ENCODE data around the gene CEP72. TPM values are rescaled to one million over a fixed set of nuclear protein-coding genes. Genes with fewer than 3 reads are reported as not detected.

Gene CEP72
- total and polyA plus RNA-seq, 2 of the 13 experiments (the other 11 are each of a cell fraction or from before 2014, with no cell fraction given): 3.4 to 9.4 TPM

DNA sequence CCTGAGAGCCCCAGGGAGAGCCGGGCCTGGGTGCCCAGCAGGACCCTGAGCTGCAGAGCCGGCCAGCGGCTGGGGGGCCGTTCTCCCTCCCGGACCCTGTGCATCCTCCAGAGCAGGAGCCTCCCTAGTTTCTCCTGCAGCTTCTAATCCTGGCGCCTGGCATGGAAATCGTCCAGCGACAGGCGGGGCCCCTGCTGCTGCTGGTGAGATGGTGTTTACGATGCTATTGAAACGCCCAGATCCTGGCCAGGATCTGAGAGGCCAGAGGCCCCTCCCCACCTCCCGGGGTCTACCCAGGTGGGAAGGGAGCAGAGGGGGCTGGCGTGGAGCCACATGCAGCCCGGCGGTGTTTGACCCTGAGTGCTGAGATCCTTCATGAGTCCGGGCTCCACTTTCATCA lies 38.2 kb upstream of the CEP72 start (continued):
- TF ChIP-seq, protein P1, sequence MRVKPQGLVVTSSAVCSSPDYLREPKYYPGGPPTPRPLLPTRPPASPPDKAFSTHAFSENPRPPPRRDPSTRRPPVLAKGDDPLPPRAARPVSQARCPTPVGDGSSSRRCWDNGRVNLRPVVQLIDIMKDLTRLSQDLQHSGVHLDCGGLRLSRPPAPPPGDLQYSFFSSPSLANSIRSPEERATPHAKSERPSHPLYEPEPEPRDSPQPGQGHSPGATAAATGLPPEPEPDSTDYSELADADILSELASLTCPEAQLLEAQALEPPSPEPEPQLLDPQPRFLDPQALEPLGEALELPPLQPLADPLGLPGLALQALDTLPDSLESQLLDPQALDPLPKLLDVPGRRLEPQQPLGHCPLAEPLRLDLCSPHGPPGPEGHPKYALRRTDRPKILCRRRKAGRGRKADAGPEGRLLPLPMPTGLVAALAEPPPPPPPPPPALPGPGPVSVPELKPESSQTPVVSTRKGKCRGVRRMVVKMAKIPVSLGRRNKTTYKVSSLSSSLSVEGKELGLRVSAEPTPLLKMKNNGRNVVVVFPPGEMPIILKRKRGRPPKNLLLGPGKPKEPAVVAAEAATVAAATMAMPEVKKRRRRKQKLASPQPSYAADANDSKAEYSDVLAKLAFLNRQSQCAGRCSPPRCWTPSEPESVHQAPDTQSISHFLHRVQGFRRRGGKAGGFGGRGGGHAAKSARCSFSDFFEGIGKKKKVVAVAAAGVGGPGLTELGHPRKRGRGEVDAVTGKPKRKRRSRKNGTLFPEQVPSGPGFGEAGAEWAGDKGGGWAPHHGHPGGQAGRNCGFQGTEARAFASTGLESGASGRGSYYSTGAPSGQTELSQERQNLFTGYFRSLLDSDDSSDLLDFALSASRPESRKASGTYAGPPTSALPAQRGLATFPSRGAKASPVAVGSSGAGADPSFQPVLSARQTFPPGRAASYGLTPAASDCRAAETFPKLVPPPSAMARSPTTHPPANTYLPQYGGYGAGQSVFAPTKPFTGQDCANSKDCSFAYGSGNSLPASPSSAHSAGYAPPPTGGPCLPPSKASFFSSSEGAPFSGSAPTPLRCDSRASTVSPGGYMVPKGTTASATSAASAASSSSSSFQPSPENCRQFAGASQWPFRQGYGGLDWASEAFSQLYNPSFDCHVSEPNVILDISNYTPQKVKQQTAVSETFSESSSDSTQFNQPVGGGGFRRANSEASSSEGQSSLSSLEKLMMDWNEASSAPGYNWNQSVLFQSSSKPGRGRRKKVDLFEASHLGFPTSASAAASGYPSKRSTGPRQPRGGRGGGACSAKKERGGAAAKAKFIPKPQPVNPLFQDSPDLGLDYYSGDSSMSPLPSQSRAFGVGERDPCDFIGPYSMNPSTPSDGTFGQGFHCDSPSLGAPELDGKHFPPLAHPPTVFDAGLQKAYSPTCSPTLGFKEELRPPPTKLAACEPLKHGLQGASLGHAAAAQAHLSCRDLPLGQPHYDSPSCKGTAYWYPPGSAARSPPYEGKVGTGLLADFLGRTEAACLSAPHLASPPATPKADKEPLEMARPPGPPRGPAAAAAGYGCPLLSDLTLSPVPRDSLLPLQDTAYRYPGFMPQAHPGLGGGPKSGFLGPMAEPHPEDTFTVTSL (CRISPR knock-in tag; IDR thresholded peaks at IDR 0.05; ENCODE audit: borderline replicate concordance): no peak

DNA sequence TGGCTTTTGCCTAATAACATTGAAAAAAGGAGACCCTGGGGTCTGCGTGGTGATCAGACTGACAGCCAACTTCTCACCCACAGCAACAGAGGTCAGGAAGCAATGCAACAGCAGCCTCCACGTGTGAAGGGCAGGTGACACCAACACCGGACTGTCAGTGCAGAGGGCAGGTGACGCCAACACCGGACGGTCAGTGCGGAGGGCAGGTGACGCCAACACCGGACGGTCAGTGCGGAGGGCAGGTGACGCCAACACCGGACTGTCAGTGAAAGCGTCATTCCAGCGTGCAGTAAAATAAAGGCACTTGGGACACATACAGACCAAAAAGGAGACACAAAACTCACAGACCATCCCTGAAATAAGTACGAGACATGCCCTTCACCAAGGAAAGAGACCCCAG lies 37.2 kb upstream of the CEP72 start:
- Histone ChIP-seq H3K4me3 (replicated peaks in 1 of 3; ENCODE audit: insufficient read depth in 1 of 3, low read depth in 2 of 3, low read length in 3 of 3) (no peak overlapping the region), H3K9ac (ENCODE audit: insufficient read depth, low read depth, low read length) (no peak overlapping the region), H3K4me2 (ENCODE audit: low read depth, low read length) (no peak overlapping the region), H3K27ac (ENCODE audit: extremely low read length, insufficient read depth, low read length) (no peak overlapping the region), H3K27me3 (ENCODE audit: control insufficient read depth in 1 of 2, insufficient read depth in 2 of 2, low read length in 2 of 2) (peaks cover 2 to 61% of the 10 kb centered on the region in 2 experiments), H3K36me3 (replicated peaks in 1 of 2; ENCODE audit: control insufficient read depth in 1 of 2, insufficient read depth in 2 of 2, low read length in 2 of 2) (no peaks in the 10 kb centered on the region), H3K79me2 (ENCODE audit: insufficient read depth, low read length) (no peaks in the 10 kb centered on the region), H4K20me1 (ENCODE audit: insufficient read depth, low read length) (no peaks in the 10 kb centered on the region), H3K9me3 (ENCODE audit: low read length) (peaks cover 5% of the 10 kb centered on the region; the same call in 1 of the 2 replicates), H3K4me1 (ENCODE audit: insufficient read depth, low read length) (no peaks in the 10 kb centered on the region), H2AFZ (ENCODE audit: low read length) (no peak overlapping the region)
- in situ Hi-C loops (cut with HindIII; ENCODE audit: extremely low pct_ligation_motif_present, low pct_unique_long_range_greater_than_20kb): no loop called here
- intact Hi-C loops (cut with micrococcal nuclease; ENCODE audit: unreplicated experiment): no loop called here
- ATAC-seq (no peak), DNase-seq (ENCODE audit: low spot score) (no peak), FAIRE-seq (no peak)
- 57% methylated on average over 16 of the region's 16 CpGs for WGBS (ENCODE audit: low lambda C conversion rate)
- POLR2A ChIA-PET: no interaction called here
- CTCF ChIA-PET (ENCODE audit: low intra/inter-chr PET ratio, low total read pairs): no interaction called here
- BruUV-seq (replicated peaks): no TSS peak
- no peak for TF ChIP-seq ZNF709 (CRISPR knock-in tag; IDR thresholded peaks at IDR 0.05)
- TF ChIP-seq, protein P2, sequence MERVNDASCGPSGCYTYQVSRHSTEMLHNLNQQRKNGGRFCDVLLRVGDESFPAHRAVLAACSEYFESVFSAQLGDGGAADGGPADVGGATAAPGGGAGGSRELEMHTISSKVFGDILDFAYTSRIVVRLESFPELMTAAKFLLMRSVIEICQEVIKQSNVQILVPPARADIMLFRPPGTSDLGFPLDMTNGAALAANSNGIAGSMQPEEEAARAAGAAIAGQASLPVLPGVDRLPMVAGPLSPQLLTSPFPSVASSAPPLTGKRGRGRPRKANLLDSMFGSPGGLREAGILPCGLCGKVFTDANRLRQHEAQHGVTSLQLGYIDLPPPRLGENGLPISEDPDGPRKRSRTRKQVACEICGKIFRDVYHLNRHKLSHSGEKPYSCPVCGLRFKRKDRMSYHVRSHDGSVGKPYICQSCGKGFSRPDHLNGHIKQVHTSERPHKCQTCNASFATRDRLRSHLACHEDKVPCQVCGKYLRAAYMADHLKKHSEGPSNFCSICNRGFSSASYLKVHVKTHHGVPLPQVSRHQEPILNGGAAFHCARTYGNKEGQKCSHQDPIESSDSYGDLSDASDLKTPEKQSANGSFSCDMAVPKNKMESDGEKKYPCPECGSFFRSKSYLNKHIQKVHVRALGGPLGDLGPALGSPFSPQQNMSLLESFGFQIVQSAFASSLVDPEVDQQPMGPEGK (CRISPR knock-in tag; IDR thresholded peaks at IDR 0.05): no peak
- TF ChIP-seq SMAD3 (CRISPR knock-in tag; IDR thresholded peaks at IDR 0.05): no peak
- no peak for TF ChIP-seq ZFP36L2 (CRISPR knock-in tag; IDR thresholded peaks at IDR 0.05)
- TF ChIP-seq, protein P3, sequence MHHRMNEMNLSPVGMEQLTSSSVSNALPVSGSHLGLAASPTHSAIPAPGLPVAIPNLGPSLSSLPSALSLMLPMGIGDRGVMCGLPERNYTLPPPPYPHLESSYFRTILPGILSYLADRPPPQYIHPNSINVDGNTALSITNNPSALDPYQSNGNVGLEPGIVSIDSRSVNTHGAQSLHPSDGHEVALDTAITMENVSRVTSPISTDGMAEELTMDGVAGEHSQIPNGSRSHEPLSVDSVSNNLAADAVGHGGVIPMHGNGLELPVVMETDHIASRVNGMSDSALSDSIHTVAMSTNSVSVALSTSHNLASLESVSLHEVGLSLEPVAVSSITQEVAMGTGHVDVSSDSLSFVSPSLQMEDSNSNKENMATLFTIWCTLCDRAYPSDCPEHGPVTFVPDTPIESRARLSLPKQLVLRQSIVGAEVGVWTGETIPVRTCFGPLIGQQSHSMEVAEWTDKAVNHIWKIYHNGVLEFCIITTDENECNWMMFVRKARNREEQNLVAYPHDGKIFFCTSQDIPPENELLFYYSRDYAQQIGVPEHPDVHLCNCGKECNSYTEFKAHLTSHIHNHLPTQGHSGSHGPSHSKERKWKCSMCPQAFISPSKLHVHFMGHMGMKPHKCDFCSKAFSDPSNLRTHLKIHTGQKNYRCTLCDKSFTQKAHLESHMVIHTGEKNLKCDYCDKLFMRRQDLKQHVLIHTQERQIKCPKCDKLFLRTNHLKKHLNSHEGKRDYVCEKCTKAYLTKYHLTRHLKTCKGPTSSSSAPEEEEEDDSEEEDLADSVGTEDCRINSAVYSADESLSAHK (CRISPR knock-in tag; IDR thresholded peaks at IDR 0.05; ENCODE audit: borderline replicate concordance): no peak
- no peak for TF ChIP-seq JDP2 (CRISPR knock-in tag; IDR thresholded peaks at IDR 0.05; ENCODE audit: borderline replicate concordance)
- TF ChIP-seq CC2D1A (CRISPR knock-in tag; IDR thresholded peaks at IDR 0.05): no peak
- TF ChIP-seq, protein P4, sequence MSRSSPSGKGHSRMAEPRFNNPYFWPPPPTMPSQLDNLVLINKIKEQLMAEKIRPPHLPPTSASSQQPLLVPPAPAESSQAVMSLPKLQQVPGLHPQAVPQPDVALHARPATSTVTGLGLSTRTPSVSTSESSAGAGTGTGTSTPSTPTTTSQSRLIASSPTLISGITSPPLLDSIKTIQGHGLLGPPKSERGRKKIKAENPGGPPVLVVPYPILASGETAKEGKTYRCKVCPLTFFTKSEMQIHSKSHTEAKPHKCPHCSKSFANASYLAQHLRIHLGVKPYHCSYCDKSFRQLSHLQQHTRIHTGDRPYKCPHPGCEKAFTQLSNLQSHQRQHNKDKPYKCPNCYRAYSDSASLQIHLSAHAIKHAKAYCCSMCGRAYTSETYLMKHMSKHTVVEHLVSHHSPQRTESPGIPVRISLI (CRISPR knock-in tag; IDR thresholded peaks at IDR 0.05; ENCODE audit: borderline replicate concordance): no peak
- no peak for TF ChIP-seq ZSCAN30 (CRISPR knock-in tag; IDR thresholded peaks at IDR 0.05)
- TF ChIP-seq, protein P5, sequence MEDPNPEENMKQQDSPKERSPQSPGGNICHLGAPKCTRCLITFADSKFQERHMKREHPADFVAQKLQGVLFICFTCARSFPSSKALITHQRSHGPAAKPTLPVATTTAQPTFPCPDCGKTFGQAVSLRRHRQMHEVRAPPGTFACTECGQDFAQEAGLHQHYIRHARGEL (CRISPR knock-in tag; IDR thresholded peaks at IDR 0.05): no peak
- no peak for TF ChIP-seq JUND (CRISPR knock-in tag; IDR thresholded peaks at IDR 0.05)

Measured in HepG2 (cell line).